Effector CD8-positive, alpha-beta T cell (primary cell): ENCODE measurements around the gene INSL3.

ENCODE experiments used
- DNase-seq: peaks from one replicate; lab custom pipeline; 2025; lab: John Stamatoyannopoulos, UW

Gene INSL3

DNA sequence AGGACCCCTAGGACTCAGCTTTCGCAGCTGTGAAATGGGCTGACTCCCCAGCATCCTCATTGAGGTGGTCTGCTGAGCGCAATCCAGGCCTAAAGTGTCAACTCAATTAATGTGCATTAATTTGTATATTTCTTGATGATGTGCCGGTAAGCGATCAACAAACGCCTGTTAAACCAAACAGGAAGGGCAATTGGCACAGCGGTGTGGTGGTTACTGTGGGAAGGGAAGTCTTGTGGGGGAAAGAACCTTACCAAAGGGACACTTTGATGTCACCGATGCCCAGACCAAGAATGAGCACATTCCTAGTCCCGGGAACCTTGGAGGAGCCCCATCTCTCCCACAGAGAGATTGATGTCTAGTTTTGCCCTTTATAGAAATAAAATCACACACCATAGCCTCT lies 24.8 kb upstream of the INSL3 start:
- peak; percentile 26 for DNase-seq

- DNase-seq: no peak
Observed at GRCh38 chr19:17843908-17844490, 22.7 kb upstream of the INSL3 start.

- no peak for DNase-seq
Observed at GRCh38 chr19:17843292-17843827, 22.0 kb upstream of the INSL3 start.

DNA sequence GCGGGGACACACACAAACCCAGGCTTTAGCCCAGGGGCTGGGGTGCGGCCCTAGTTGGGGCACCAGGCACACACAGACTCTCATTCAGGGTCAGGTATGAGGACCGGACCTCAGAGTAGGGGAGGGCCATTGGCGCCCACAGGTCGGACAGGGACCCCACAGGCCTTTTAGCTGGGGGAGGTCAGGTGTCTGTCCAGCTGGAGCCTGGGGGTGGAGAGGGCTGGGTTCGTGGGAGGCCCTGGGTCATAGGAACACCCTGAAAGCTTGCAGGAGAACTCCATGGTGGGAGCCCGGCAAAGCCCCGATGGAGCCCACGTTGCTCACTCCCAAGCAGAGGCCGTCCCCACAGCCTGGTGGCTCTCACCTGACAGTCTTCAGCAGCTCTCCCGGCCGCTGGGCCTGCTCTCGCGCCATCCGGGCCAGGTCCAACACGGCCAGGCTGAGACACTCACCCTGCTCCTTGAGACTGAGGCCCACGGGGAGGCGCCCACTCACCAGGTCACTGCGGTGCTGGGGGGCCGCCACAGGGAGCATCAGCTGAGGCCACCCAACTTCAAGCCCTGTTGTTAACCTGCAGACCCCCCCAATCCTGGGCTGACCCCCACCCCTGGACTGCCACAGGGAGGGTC lies 21.5 kb upstream of the INSL3 start:
- DNase-seq: no peak

- DNase-seq: peak; percentile 53
Observed at GRCh38 chr19:17841810-17842662, 20.7 kb upstream of the INSL3 start.

- DNase-seq: no peak
Observed at GRCh38 chr19:17841371-17841809, 20.1 kb upstream of the INSL3 start.

- DNase-seq: no peak
Observed at GRCh38 chr19:17840019-17840418, 18.7 kb upstream of the INSL3 start.

GRCh38 chr19:17837972-17838371 lies 16.7 kb upstream of the INSL3 start:
- DNase-seq: no peak

- no peak for DNase-seq
Observed at GRCh38 chr19:17836530-17836929, 15.2 kb upstream of the INSL3 start.

- DNase-seq: no peak
Observed at GRCh38 chr19:17835182-17836006, 14.1 kb upstream of the INSL3 start.

- no peak for DNase-seq
Observed at GRCh38 chr19:17834350-17835181, 13.2 kb upstream of the INSL3 start.

DNA sequence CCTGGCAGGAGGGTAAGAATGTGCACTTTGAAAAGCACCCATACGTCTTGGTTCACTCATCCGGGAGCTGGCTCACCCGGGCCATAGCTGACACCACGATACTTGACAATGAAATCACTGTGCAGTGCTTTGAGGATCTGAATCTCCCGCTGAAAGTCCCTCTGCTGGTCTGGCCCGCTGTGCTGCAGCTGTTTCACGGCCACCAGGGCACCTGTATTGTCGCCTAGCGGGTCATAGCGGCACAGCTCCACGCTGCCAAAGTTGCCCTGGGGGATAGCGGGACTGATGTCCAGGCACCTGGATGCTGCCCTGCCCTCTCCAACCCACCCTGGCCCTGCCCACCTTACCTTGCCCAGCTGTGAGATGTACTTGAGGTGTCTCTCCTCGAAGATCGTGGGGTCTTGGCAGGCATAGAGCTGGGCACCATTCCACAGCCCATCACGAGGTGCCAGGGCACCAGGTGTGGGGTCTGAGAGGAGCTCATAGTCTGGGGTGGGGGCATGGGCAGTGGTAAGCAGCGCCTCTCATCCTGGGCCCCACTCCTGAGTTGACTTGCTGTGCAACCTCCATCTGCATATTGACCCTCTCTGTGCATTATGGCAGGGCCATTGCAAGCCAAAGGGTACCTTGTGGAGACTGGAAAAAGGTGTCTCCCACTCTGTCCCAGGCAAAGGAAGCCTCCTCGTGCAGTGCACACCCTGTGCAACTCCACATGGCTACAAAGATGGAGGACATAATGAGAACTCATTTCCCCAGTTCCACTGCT lies 11.3 kb upstream of the INSL3 start:
- no peak for DNase-seq

DNA sequence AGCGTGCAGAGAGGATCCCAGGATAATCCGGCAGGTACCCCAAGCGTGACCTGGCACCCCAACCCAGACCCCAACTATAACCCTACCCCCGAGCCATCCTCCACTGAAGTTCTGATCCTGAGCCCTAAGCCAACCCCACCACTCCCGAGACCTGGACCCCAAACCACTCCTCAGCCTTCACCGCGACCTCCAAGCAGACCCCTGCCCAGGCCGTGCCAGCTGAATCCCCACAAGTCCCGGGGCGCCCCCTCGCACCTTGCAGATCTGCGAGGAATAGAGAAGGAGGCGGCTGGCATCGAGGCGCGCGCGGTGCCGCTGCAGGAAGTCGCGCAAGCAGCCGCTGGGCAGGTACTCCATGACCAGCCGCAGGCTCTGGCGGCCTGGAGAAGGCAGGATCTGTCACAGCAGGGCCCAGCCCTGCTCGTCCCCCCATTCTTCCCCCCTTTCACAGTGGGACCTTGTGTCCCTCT lies 10.1 kb upstream of the INSL3 start:
- no peak for DNase-seq

DNA sequence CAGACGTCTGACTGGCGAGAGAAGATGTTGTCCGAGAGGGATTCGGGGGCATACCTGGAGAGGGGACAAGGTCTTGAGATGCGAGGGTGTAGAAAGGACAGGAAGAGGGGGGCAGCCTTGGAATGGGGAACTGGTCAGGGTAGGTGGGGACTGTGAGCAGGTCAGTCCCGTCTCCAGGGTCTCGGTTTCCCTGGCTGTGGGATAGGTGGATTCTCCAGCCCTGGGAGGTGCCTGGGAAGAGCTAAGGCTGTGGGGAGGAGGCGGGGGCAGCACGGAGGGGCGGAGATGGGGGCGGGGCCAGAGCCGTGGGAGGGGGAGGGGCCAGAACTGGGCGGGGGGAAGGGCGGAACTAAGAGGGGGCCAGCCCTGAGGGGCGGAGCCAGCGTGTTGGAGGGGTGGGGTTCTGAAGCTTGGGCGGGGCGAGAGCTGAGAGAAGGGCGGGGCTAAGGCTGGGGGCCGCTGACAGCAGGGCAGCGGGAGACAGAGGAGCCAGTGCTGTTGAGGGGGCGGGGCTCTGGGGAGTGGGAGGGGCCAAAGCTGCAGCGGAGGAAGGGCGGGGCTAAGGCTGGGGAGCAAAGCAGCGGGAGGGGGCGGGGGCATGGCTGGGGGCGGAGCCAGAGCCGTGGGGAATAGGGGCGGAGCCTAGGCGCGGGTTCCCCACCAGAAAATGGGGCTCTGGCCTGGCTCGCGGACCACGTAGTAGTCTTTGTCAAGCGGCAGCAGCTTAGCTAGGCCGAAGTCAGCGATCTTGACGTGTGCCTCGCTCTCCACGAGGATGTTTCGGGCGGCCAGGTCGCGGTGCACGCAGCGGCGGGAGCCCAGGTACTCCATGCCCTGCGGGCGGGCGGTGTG lies 9.5 kb upstream of the INSL3 start:
- DNase-seq: peak; percentile 28

- DNase-seq: no peak
Observed at GRCh38 chr19:17829855-17830566, 8.7 kb upstream of the INSL3 start.

GRCh38 chr19:17826508-17827056 lies 5.3 kb upstream of the INSL3 start:
- no peak for DNase-seq

DNA sequence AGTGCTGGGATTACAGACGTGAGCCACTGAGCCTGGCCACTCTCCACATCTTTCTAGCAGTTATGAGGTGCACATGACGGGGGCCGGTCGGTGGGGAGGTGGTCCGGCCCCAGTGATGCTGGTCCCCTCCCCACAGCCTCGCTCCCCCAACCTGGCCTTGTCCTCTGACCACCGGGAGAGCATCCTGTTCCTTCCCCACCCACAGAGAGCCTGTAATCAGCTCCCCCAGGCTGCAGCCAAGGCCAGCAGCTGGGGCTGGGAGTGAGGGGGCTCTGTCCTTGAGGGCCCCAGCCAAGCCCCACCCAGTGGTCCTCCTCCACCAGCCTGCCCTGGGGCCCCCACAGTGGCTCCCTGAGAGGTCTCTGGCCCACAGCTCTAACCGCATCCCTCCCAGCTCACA lies 3.0 kb upstream of the INSL3 start:
- DNase-seq: no peak
